Fibroblast of pulmonary artery (primary cell): ENCODE data around the gene TAF5L.

Experiments used
- DNase-seq: peaks from one replicate; pipeline ENCODE4 v3.0.0-alpha.2; 2010; ENCODE audit warnings: low read depth
- H3K4me3 ChIP-seq: replicated peaks from 2 replicates; pipeline ENCODE4 v1.5.1; 2011; ENCODE audit warnings: low read depth, mild to moderate bottlenecking, control low read depth, low read length, moderate library complexity
- TF ChIP-seq, protein P1 (sequence below): IDR thresholded peaks from 2 replicates; pipeline ENCODE4 v1.5.1; 2011; ENCODE audit warnings: mild to moderate bottlenecking, control low read depth, low read length, inconsistent platforms; ENCODE audit errors: missing control alignments

Gene TAF5L

DNA sequence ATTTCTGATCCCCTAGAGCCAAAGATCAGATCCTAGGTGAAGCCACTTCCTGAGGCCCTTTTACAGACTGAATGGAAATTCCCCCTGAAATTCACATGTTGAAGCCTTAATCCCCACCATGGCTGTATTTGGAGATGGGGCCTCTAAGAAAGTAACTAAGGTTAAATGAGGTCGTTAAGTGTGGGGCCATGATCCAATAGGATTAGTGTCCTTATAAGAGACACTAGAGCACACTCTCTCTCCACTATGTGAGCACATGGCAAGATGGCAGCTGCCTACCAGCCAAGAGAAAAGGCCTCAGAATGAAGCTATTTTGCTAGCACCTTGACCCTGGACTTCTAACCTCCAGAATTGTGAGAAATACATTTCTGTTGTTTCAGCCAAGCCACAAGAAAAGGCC is 81.3 kb downstream of the TAF5L start:
- no peak for DNase-seq
- no peak overlapping the region for H3K4me3 ChIP-seq
- TF ChIP-seq, protein P1, sequence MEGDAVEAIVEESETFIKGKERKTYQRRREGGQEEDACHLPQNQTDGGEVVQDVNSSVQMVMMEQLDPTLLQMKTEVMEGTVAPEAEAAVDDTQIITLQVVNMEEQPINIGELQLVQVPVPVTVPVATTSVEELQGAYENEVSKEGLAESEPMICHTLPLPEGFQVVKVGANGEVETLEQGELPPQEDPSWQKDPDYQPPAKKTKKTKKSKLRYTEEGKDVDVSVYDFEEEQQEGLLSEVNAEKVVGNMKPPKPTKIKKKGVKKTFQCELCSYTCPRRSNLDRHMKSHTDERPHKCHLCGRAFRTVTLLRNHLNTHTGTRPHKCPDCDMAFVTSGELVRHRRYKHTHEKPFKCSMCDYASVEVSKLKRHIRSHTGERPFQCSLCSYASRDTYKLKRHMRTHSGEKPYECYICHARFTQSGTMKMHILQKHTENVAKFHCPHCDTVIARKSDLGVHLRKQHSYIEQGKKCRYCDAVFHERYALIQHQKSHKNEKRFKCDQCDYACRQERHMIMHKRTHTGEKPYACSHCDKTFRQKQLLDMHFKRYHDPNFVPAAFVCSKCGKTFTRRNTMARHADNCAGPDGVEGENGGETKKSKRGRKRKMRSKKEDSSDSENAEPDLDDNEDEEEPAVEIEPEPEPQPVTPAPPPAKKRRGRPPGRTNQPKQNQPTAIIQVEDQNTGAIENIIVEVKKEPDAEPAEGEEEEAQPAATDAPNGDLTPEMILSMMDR = no peak
